IPS-20b (cell line): ENCODE data around the gene SETX.

Experiments
- H3K27ac ChIP-seq: one replicate; pipeline ENCODE4 v1.5.1; 2013; ENCODE audit warnings: low read length
- H3K27me3 ChIP-seq: 2 replicates; pipeline ENCODE4 v1.6.1; 2013; ENCODE audit warnings: mild to moderate bottlenecking, low read length, inconsistent platforms; ENCODE audit not compliant: insufficient read depth
- H3K36me3 ChIP-seq: 2 replicates; pipeline ENCODE4 v1.6.1; 2013; ENCODE audit warnings: low read depth, mild to moderate bottlenecking, inconsistent platforms, low read length, moderate library complexity; ENCODE audit not compliant: insufficient read depth
- H3K4me1 ChIP-seq: 2 replicates; pipeline ENCODE4 v1.6.1; 2013; ENCODE audit warnings: mild to moderate bottlenecking, control low read depth, inconsistent platforms, low read length, moderate library complexity; ENCODE audit not compliant: insufficient read depth
- H3K4me3 ChIP-seq: 2 replicates; pipeline ENCODE4 v1.5.1; 2013; ENCODE audit warnings: mild to moderate bottlenecking, low read length, inconsistent platforms
- H3K9ac ChIP-seq: 2 replicates; pipeline ENCODE4 v1.6.1; 2013; ENCODE audit warnings: low read depth, mild to moderate bottlenecking, inconsistent platforms, low read length, moderate library complexity
- H3K9me3 ChIP-seq: 2 replicates; pipeline ENCODE4 v1.6.1; 2013; ENCODE audit warnings: mild to moderate bottlenecking, low read depth, low read length, inconsistent platforms; ENCODE audit not compliant: insufficient read depth

The SETX gene

DNA sequence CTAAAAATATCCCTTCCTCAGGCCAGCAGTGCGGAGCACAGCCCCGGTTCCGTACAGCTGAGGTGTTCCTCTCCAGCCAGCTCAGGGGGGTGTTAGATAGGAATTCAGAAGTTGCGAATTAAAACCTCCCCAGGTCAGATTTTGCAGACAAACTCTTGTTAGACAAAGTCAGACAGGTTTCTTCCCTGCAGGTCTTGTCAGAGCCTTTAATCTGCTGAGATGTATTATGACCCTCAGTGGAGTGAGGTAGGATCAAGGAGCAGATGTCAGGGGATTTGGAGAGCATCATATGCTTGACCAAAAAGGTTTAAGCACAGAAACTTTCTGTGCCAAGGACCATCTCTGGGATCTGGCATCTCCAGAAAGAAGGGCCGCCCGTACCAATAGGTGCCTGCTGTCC lies 132.8 kb downstream of the SETX start:
- Histone ChIP-seq H3K27me3 (no peaks in the 10 kb centered on the region), H3K4me1 (no peaks in the 10 kb centered on the region), H3K27ac (no peak overlapping the region), H3K9me3 (no peaks in the 10 kb centered on the region), H3K4me3 (no peak overlapping the region), H3K36me3 (no peaks in the 10 kb centered on the region), H3K9ac (no peak overlapping the region)

DNA sequence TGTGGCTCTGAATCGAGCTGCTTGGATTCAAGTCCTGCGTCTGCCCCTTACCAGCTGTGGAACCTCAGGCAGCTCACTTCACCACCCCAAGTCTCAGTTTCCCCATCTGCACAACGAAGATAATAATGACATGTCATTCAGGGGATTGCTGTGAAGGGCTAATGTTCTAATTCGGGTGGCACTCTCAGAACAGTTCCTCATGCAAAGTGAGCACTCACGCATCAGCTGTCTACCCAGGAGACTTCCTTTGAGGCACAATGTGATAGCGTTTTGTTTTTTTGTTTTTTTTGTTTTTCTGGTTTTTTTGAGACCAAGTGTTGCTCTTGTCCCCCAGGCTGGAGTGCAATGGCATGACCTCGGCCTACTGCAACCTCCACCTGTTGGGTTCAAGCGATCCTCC lies 136.6 kb downstream of the SETX start:
- Histone ChIP-seq H3K9me3 (no peaks in the 10 kb centered on the region), H3K27me3 (no peaks in the 10 kb centered on the region), H3K27ac (no peak overlapping the region), H3K9ac (no peak overlapping the region), H3K4me3 (no peak overlapping the region), H3K4me1 (peaks cover 6% of the 10 kb centered on the region; the same call in 1 of the 2 replicates), H3K36me3 (no peaks in the 10 kb centered on the region)

DNA sequence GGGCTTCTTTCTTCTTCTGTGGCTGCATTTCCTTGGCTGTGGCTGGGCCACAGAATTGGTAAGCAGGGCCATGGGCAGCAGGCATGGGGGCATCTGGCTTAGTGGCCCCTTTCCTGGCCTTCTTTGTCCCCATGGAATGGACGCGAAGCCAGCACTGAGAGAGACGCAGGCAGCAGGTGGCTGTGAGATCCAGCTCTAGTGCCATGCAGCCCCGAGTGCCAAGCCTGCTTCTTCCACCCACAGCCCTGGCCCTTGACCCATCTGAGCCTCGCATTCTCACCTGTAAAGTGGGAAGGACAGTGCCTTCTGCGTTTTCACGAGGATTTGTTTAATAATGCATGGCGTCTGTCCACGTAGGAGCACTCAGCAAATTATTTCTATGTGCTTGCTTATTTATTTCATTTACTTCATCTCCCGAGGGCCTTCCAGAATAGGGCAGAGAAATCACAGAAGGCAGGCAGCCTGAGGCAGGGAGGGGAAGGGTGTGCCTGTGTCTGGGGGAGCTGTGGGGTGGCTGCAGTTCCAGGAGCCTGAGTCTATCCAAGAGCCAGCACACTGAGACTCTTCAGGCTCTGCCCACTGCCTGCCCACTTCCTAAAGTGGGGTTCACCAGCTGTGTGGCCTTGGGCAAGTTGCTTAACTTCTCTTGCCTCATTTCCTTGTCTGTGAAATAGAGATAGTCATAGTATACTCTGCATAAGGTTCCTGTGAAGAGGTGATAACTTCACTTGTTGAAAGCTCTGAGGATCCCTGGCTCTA lies 137.7 kb downstream of the SETX start:
- Histone ChIP-seq H3K27me3 (no peaks in the 10 kb centered on the region), H3K9ac (no peak overlapping the region), H3K4me3 (no peak overlapping the region), H3K4me1 (peaks cover 6% of the 10 kb centered on the region; the same call in 1 of the 2 replicates), H3K9me3 (no peaks in the 10 kb centered on the region), H3K27ac (no peak overlapping the region), H3K36me3 (no peaks in the 10 kb centered on the region)

DNA sequence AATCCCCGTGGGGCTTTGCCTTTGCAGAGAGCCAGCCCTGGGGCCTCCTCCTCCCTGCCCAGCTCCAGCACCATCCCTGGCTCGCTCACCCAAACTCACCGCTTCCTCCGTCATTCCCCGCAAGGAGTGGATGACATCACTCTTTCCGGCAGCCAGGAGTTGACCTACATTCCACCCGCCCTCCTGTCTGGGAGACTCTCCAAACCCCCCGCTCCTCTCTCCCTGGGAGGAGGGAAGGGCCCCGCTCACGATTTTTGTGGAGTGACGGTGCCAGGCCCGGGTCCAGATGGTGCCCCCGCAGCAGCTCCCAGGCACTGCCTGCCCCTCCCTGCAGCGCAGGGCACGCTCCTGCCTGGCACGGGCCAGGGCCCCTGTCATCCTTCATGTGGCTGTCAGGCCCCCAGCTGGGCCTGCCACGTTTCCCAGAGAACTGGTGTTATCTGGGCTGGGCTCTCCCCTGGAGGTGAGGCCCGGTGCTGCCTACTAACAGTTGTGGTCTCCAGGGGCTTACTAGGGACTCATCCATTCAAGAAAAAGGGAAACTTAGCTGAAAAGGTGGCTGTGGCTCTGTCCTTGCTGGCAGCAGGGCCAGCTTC lies 140.7 kb downstream of the SETX start:
- Histone ChIP-seq H3K27ac (no peak overlapping the region), H3K27me3 (no peaks in the 10 kb centered on the region), H3K36me3 (no peaks in the 10 kb centered on the region), H3K4me3 (no peak overlapping the region), H3K9me3 (no peaks in the 10 kb centered on the region), H3K4me1 (peaks cover 6% of the 10 kb centered on the region; the same call in 1 of the 2 replicates), H3K9ac (no peak overlapping the region)

DNA sequence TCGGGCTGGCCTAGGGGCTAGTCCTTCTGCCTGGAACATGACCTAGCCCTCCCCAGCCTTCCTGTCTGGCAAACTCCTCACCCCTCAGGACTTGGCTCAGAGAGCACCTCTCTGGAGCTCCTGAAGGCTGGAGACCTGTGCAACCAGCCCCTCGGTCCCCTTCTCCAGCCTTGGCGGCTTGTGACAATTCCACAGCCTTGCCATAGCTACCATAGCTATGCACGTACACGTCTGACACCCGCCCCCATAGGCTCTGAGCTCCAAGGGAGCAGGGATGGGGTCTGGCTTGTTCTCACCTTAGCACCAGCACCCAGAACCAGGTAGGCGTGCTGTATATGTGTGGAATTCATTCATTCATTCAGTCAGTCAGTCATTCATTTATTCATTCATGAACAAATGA lies 143.2 kb downstream of the SETX start:
- no peak overlapping the region for H3K9ac ChIP-seq
- no peaks in the 10 kb centered on the region for H3K9me3 ChIP-seq
- H3K27me3 ChIP-seq, result no peaks in the 10 kb centered on the region
- no peak overlapping the region for H3K27ac ChIP-seq
- peaks cover 6% of the 10 kb centered on the region; the same call in 1 of the 2 replicates for H3K4me1 ChIP-seq
- no peaks in the 10 kb centered on the region for H3K36me3 ChIP-seq
- H3K4me3 ChIP-seq, result no peak overlapping the region
